NCI-H1417 treated with DMSO at 0.1 percent for 48 hours (cell line): Measurements from ENCODE around the gene IBA57.

Experiments used
- DNase-seq: peaks from one replicate; lab custom pipeline; 2025; lab: John Stamatoyannopoulos, UW

The IBA57 gene

DNA sequence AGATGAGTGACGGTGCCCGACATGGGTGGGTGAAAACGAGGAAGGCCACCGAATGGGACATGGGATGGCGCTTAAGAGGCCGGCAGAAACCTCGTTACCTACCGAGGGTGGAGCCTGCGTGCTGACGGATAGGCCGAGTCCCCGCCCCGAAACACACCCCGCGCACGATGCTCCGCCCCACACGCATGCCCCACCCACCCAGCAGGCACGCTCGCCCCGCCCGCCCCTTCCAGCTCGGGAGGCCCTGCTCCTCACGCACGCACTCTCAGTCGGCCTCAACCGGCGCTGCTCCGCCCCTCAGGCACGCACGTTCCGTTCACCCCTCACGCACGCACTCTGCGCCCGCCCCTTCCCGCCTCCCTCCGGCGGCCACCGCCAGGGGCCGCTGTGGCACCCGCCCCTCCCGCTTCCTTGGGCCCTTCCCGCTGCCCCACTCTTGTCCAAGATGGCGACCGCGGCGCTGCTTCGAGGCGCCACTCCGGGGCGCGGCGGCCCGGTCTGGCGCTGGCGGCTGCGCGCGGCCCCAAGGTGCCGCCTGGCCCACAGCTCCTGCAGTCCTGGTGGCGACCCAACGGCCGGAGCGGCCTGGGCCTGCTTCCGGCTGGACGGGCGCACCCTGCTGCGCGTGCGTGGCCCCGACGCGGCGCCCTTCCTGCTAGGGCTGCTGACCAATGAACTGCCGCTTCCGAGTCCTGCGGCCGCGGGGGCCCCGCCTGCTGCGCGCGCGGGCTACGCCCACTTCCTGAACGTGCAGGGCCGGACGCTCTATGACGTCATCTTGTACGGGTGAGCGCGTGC is at the start of gene IBA57:
IBA57 (plus strand) TSS at position 433 of the 798 bp plus-strand sequence; CDS start at position 446, 13 bp downstream.
- peak; percentile 89 for DNase-seq

- no peak for DNase-seq
These were observed 48.3 kb upstream of the IBA57 start for GRCh38 chr1:228117335-228117734.

DNA sequence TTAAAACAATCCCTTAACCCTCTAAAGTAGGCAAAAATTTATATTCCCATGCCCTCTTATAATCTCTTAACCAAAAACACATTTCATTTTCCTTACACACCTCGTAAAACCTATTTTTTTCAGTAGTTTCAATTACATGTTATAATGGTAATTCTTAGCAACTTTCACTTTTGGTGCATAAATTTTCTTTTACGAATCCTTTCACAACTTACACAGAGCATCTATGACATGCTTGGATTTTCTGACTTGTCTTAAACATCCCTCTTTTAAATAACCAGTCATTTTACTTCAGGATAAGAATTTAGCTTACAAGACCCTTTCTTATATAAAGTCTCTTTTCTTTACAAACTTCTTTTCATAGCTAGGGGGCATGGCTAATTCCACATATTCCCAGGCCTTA is 47.6 kb upstream of the IBA57 start:
- no peak for DNase-seq

DNA sequence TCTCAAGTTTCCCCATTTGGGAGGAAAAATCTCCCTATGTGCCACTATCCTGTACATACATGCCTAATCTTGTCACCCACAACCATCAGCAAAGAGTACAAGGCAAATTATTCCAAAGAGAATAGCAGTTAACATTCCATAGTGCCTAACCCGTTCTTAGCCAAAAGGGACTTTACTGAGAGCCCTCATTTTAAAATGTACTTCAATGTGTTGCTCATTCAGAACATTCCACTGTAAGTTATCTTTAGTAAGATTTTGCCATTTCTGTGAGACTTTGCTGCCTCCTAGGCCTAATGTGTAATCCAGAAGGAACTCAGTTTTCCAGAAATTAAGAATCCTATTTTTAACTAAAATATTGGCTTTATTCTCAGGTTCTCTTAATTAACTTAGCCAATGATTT is 45.3 kb upstream of the IBA57 start:
- DNase-seq, result no peak

GRCh38 chr1:228120857-228121489 is 44.6 kb upstream of the IBA57 start:
- no peak for DNase-seq

DNA sequence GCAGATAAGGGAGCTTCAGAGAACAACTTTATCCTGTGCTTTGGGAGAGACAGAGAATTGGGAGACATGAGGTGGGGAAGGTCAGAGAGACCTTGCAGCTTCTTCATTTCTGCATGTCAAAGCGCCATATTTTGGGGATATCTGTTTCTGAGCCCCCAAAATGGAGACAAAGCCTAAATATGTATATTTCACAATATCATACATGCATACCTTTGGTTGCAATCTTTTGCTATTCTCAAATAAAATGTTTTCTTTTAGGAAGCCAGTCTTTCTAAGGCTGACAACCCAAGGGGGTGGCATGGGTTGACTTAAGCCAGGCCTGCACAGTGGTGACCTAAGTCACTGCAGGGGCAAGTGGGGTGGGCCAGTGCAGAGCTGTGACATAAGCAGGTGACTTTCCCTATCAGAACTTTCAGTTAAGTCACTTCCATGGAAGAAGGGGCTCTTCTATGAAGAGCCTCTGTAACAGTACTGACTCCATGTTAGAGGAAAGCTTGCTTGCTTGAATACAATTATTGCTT is 42.6 kb upstream of the IBA57 start:
- no peak for DNase-seq

DNA sequence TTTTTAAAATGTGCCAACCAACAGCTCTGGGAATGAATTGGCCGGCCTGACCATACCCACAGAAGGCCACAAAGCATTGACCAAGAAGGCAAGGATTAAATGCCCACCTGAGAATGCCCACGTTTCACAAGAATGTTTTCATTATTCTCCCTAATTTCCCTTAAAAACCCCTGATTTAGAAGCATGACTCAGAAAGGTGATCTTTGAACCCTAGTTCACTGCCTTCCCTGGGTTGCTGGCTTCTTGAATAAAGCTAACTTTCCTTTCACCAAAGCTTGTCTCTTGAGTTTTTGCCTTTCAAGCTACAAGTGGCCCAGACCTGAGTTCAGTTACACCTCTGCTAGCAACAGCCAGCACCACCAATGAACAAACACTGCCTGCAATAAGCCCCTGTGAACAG is 42.1 kb upstream of the IBA57 start:
- no peak for DNase-seq

DNA sequence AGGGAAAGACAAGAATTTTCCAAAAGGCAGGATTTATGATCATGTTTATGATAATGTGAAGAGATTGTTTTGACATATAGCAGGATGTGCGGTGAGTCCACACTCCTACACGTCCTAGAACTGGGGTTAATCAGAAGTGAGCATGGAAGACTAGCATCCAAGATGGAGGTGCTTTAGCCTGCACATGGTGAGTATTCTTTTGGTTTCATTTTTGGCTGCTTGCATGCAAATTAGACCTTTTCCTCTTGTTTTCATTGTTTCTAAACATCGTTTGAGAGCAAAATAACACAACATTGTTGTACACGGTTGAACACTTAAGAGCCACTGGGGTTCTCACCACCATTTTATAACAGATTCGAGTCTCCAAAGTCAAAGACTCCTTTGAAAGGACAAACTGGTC is 40.4 kb upstream of the IBA57 start:
- no peak for DNase-seq

DNA sequence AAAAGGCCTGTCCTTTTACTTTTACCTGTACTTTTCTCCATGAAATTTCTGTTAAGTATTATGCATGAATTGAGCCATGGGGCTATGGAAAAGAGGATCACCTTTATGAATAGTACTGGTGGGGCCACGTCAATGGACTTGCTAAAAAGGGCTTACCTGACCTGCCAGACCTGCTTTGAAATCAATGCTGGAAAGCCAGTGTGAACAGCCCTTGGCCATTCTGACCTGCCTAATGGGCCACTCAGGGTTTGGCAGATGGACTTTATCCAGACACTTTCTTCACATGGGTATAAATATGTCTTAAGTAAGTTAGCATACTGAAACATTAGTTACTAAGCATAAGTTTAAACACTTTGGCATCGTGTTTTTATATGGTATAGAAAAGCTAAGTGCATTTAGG is 33.8 kb upstream of the IBA57 start:
- no peak for DNase-seq

- DNase-seq, result no peak
These were observed 31.0 kb upstream of the IBA57 start for GRCh38 chr1:228134591-228134990.

DNA sequence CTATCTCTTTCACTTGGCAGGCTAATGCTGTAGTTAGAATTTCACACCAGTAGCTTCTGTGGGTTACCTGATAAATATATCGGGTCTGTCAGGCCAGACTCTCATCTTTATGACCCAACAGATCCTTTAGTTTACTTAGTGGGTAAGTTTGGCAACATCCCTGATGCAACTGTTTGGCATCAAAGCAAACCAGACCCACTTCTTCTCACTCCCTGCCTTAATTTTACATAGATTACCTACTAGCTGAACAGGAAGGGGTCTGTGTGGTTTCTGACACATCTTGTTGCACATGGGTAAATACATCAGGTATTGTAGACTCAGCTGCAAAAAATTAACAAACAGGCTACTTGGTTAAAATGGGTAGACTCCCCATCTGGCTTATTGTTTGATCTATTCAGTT is 28.7 kb upstream of the IBA57 start:
- no peak for DNase-seq

DNA sequence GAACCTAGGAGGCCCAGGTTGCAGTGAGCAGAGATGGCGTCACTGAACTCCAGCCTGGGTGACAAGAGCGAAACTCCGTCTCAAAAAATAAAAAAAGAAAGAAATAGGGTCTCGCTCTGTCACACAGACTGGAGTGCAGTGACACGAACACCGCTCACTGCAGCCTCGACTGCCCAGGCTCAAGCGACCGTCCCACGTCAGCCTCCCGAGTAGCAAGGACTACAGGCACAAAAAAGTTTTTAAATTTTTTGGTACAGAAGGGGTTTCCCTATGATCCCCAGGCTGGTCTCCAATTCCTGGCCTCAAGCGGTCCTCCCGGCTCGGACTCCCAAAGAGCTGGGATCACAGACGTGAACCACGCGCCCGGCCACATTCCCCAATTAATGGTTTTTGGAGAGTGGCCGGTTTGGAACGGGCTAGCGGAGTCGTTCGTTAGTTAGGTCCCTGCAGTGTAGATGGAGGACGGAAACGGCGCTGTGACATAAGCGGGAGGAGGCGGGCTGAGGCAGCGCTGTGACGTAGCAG is 26.1 kb upstream of the IBA57 start:
- no peak for DNase-seq

DNA sequence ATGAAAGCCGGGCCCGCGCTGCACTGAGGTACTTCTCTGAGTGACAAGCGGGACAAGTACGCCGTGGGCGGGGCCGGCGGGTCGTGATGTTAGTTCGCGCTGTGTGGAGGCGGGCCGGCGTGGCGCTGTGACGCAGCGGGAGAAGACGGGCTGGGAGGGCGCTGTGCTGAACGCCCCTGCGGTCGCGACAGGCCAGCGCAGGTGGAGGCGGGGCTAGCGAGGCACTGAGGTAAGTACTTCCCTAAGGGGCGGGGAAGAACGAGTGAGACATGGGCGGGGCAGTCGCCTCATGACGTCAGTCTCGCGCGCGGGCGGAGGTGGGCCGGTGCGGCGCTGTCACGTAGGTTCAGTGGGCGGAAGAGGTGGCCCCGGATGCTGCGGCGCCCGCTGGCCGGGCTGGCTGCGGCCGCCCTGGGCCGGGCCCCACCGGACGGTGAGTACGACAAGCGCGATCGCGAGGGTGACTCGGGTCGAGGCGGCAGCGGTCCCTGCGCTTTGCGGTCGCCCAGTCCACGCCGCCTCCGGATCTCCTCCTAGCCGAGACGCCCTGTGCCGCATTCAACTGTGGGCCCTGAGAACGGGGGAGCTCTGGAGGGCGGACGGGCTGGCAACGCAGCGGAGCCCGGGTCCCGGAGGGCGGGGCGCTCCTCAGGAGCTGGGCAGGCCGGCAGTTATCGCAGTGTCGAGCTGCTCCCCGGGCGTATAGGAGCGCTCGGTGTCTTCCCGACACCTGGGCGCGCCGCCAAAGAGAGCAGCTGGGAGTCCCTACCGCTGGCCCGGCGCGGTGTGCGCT is 25.5 kb upstream of the IBA57 start, which contains the start of gene GUK1:
GUK1 (plus strand) TSS at position 349 of the 793 bp plus-strand sequence; CDS start at position 373, 24 bp downstream.
- peak; percentile 93 for DNase-seq

- no peak for DNase-seq
These were observed 24.8 kb upstream of the IBA57 start for GRCh38 chr1:228140724-228141225.

GRCh38 chr1:228141226-228142044 is 24.2 kb upstream of the IBA57 start:
- no peak for DNase-seq

DNA sequence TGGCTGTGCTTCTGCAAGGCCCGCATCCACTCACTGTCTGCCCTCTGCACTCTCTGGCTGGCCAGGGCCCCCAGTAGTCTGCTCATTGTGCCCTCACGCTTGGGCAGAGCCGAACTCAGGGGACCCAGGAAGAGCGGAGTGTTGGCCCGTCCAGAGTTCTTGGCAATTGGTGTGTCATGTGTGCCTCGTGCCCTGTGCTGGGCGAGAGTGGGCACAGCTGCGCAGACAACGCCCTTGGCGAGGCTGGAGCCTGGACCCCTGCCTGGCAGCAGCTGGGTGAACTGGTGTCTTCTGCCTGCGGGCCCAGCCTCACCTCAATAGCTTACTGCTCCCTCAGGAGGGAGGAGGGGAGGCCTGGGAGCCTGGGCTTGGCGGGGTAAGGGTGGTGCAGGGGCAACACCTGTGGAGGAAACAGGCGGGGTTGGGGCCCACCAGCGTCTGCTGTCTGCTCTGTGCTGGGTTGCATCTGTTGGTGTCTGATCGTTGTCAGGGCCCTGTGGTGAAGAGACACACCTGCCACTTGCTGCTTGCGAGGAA is 23.4 kb upstream of the IBA57 start:
- DNase-seq, result no peak

- no peak for DNase-seq
These were observed 22.9 kb upstream of the IBA57 start for GRCh38 chr1:228142701-228143136.

GRCh38 chr1:228143480-228144192 is 22.0 kb upstream of the IBA57 start:
- DNase-seq, result no peak

DNA sequence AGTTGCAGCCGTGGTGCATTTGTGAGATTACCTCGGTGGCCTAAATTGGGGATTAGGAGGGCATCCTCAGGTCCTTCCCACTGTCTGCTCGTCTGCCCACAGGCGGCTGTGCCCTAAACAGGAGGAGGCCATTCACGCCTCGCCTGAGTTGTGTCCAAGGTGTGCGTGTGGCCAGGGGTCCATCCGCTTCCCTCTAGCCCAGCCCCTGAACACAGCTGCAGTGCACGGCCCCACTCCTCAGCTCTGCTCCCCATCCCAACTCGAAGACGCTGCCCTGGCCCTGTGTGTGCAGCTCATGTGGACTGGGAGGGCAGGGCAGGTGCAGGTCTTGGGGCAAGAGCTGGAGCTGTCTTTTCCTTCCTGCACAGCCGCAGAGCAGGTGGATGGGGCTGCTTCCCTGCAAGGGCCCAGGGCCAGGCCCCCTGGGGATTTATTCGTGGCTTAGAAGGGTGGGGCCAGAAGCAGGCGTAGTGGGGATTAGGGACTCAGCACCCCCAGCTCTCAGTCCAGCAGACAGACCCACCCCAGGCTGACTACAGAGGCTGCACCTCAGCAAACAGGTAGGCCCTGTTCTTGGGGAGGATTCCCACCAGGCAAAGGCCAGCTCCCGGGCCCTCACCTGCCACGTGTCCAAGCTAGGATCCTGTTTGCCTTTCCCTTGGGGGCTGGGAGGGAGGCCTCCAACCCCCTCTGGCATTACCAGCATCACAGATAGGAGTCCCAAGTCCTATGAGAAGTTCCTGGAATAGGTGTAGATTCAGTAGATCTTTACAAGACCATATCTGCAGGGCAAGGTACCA is 21.2 kb upstream of the IBA57 start:
- no peak for DNase-seq
